Measurements from ENCODE around the gene SCPEP1. TPM values are rescaled to one million over a fixed set of nuclear protein-coding genes. Genes with fewer than 3 reads are reported as not detected.

The SCPEP1 gene, protein sequence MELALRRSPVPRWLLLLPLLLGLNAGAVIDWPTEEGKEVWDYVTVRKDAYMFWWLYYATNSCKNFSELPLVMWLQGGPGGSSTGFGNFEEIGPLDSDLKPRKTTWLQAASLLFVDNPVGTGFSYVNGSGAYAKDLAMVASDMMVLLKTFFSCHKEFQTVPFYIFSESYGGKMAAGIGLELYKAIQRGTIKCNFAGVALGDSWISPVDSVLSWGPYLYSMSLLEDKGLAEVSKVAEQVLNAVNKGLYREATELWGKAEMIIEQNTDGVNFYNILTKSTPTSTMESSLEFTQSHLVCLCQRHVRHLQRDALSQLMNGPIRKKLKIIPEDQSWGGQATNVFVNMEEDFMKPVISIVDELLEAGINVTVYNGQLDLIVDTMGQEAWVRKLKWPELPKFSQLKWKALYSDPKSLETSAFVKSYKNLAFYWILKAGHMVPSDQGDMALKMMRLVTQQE
- total RNA-seq (2014; rRNA removed; shearing (Covaris generic)) (31.0 and 36.0 TPM in 2 replicates), polyA plus RNA-seq (2016; fragmentation: Nextera tagmentation; extraction: Ambion mirVana) (40.7 and 42.0 TPM in 2 replicates)

DNA sequence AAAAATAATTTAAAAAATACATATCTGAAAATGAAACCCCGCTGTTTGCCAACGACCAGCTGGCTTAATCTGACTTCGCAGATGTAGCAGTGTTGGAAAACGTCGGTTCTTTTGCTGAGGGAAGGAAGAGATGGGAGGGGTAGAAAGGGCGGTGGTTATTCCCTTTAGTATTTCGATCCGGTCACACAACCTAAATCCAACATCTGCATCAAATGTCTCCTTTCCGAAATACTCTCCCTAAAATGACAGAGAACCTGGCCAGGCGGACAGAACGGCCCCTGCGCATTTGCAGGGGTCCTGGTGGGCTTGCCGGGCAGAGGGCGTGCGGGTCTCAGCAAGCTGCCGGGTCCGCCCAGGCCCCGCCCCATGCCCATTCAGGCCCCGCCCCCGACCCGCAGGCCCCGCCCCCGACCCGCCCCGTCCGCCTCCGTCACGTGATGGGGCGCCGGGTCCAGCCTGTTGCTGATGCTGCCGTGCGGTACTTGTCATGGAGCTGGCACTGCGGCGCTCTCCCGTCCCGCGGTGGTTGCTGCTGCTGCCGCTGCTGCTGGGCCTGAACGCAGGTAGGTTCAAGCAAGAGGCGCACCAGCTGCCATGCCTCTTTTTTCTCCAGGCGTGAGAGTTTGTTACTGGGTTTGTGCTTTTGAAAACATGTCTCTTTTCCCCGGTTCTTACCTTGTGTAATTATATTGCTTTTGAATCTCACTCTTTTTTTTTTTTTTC, at the start of gene SCPEP1:
TSS of gene SCPEP1 (plus strand) at position 459 of the 723 bp plus-strand sequence. CDS start at position 488, 29 bp downstream.
- in situ Hi-C loops (cut with MboI): no loop called here
- Histone ChIP-seq H3K4me2 (ENCODE audit: unreplicated experiment) (peak within 1 kb of the TSS; percentile 92), H3K36me3 (ENCODE audit: low read depth) (no peaks in the 10 kb centered on the region), H4K20me1 (ENCODE audit: insufficient read depth) (no peaks in the 10 kb centered on the region), H3K9ac (peak within 1 kb of the TSS; percentile 72), H3K4me3 (peak within 1 kb of the TSS; percentile 88), H3K27ac (no peak within 1 kb of the TSS; the same call in 1 of the 2 replicates), H3K27me3 (replicated peaks; ENCODE audit: insufficient read depth) (no peaks in the 10 kb centered on the region), H3K9me2 (ENCODE audit: insufficient read depth) (no peaks in the 10 kb centered on the region), H3K4me1 (ENCODE audit: insufficient read depth) (0 out of 2 replicates have a peak, but pooled peaks cover 6% of the 10 kb centered on the region), H2AFZ (peak within 1 kb of the TSS; percentile 93), H3K79me2 (ENCODE audit: insufficient read depth) (no peaks in the 10 kb centered on the region), H3K9me3 (ENCODE audit: low read depth) (no peaks in the 10 kb centered on the region), H3F3A (ENCODE audit: insufficient read depth) (no peaks in the 10 kb centered on the region)
- WGBS, 2 experiments (ENCODE audit: low coverage in 1 of 2, low lambda C conversion rate in 2 of 2, missing lambda C conversion rate in 2 of 2): 1 to 2% methylated on average over 42 of the region's 42 CpGs
- DNase-seq: peak; percentile 95
- no peak for TF ChIP-seq EZH2 (IDR thresholded peaks at IDR 0.05; ENCODE audit: insufficient read depth, poor library complexity, severe bottlenecking)
- TF ChIP-seq EZH2phosphoT487 (IDR thresholded peaks at IDR 0.05; ENCODE audit: insufficient read depth, low read depth): no peak

DNA sequence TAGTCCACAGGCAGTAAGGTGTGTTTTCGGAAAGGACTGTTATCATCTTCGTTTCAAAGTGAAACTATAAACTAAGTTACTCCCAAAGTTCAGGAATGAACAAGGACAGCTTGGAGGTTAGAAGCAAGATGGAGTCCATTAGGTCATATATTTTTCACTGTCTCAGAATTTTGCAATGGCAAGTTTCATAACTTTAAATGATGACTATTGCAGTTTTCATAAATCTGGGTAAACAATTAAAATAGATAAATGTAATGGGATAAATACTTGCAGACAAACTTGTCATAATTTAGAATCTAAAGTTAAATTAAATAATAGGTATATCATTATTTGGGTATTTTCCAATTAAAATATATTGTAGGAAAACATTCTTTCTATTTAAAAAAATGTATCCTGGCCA, 49.3 kb upstream of the SCPEP1 start:
- H3K9me2 ChIP-seq (ENCODE audit: insufficient read depth): no peaks in the 10 kb centered on the region
- in situ Hi-C loops (cut with MboI): loop anchor here (10.0 kb wide), 1 partner anchor 104 kb away; no protein-coding TSS in a partner anchor
- H3K79me2 ChIP-seq (ENCODE audit: insufficient read depth): no peaks in the 10 kb centered on the region
- 93 to 94% methylated on average over 2 of the region's 2 CpGs for WGBS, 2 experiments (ENCODE audit: low coverage in 1 of 2, low lambda C conversion rate in 2 of 2, missing lambda C conversion rate in 2 of 2)
- no peak overlapping the region for H3K4me2 ChIP-seq (ENCODE audit: unreplicated experiment)
- H3F3A ChIP-seq (ENCODE audit: insufficient read depth): no peaks in the 10 kb centered on the region
- H3K4me3 ChIP-seq: no peak overlapping the region
- H3K27me3 ChIP-seq (replicated peaks; ENCODE audit: insufficient read depth): no peaks in the 10 kb centered on the region
- DNase-seq: no peak
- no peak for TF ChIP-seq EZH2phosphoT487 (IDR thresholded peaks at IDR 0.05; ENCODE audit: insufficient read depth, low read depth)
- no peak for TF ChIP-seq EZH2 (IDR thresholded peaks at IDR 0.05; ENCODE audit: insufficient read depth, poor library complexity, severe bottlenecking)
- H3K27ac ChIP-seq: no peak overlapping the region
- H4K20me1 ChIP-seq (ENCODE audit: insufficient read depth): no peaks in the 10 kb centered on the region
- no peaks in the 10 kb centered on the region for H3K9me3 ChIP-seq (ENCODE audit: low read depth)
- H3K36me3 ChIP-seq (ENCODE audit: low read depth): no peaks in the 10 kb centered on the region
- H2AFZ ChIP-seq: no peak overlapping the region
- H3K4me1 ChIP-seq (ENCODE audit: insufficient read depth): no peaks in the 10 kb centered on the region
- H3K9ac ChIP-seq: no peak overlapping the region

DNA sequence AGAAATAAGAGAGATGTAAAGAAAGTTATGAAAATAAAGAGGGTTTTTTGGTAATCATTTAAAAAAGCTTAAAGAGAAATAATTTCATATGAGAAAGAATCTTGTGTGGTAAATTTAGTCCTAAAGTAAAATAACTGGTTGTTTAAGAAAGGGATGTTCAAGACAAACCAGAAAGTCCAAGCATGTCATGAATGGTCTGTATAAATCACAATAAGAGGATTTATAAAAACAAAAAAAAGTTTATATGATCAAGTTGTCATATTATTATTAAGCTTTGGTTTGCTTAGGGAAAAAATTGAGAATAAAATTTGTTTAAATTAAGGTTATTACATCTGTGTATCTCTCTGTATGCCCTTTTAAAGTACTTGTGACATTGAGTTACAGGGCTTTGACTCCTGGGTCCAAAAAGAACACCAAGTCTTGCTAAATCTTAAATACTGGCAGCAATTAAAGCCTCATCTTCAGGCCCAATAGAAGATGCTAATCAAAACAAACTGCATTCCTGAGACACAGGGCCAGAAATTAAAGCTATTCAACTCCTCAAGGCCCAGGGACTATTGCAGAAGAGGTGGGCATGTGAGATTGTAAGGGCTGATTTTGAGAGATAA, 48.5 kb upstream of the SCPEP1 start:
- H3K79me2 ChIP-seq (ENCODE audit: insufficient read depth): no peaks in the 10 kb centered on the region
- H3K27ac ChIP-seq: no peak overlapping the region
- no peak overlapping the region for H3K4me3 ChIP-seq
- H2AFZ ChIP-seq: no peak overlapping the region
- no peaks in the 10 kb centered on the region for H3K9me2 ChIP-seq (ENCODE audit: insufficient read depth)
- no peaks in the 10 kb centered on the region for H4K20me1 ChIP-seq (ENCODE audit: insufficient read depth)
- no peaks in the 10 kb centered on the region for H3K4me1 ChIP-seq (ENCODE audit: insufficient read depth)
- H3K9me3 ChIP-seq (ENCODE audit: low read depth): no peaks in the 10 kb centered on the region
- H3K27me3 ChIP-seq (replicated peaks; ENCODE audit: insufficient read depth): no peaks in the 10 kb centered on the region
- no peak overlapping the region for H3K9ac ChIP-seq
- TF ChIP-seq EZH2phosphoT487 (IDR thresholded peaks at IDR 0.05; ENCODE audit: insufficient read depth, low read depth) (no peak), EZH2 (IDR thresholded peaks at IDR 0.05; ENCODE audit: insufficient read depth, poor library complexity, severe bottlenecking) (no peak)
- DNase-seq: no peak
- in situ Hi-C loops (cut with MboI): loop anchor here (10.0 kb wide), 1 partner anchor 105 kb away; no protein-coding TSS in a partner anchor
- no peaks in the 10 kb centered on the region for H3F3A ChIP-seq (ENCODE audit: insufficient read depth)
- H3K4me2 ChIP-seq (ENCODE audit: unreplicated experiment): no peak overlapping the region
- H3K36me3 ChIP-seq (ENCODE audit: low read depth): 0 out of 2 replicates have a peak, but pooled peaks cover 2% of the 10 kb centered on the region

DNA sequence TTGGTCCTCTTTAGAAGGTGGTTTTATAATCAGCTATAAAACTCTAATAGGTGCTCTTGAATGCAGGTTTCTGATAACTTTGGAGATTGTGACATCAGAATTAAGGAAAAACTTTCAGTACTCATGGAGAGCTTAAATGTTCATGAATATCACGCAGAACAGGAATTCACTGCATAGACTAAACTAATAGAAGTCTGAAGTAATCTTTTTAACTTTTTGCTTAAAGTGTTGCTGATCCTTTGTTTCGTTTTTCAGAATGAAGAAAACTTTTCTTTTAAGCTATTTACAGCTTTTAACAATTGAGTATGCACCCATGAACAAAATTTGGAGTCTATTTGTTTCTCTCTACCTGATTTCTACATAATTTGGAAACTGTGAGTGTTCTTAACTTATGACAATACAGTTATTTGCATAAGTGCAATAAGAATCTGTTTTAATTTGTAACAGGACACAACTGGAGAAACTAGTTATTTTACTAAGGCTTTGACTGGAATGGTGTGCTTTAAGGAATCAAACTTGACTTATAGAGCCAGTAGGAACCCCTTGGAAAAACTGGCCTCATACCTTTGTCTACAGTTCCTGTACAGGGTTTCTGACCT, 47.1 kb upstream of the SCPEP1 start:
- TF ChIP-seq EZH2 (IDR thresholded peaks at IDR 0.05; ENCODE audit: insufficient read depth, poor library complexity, severe bottlenecking) (no peak), EZH2phosphoT487 (IDR thresholded peaks at IDR 0.05; ENCODE audit: insufficient read depth, low read depth) (no peak)
- H3F3A ChIP-seq (ENCODE audit: insufficient read depth): no peaks in the 10 kb centered on the region
- H3K9ac ChIP-seq: no peak overlapping the region
- no peak overlapping the region for H3K27ac ChIP-seq
- no peak overlapping the region for H3K4me3 ChIP-seq
- no peaks in the 10 kb centered on the region for H3K79me2 ChIP-seq (ENCODE audit: insufficient read depth)
- no peak overlapping the region for H2AFZ ChIP-seq
- H3K36me3 ChIP-seq (ENCODE audit: low read depth): 0 out of 2 replicates have a peak, but pooled peaks cover 5% of the 10 kb centered on the region
- no peaks in the 10 kb centered on the region for H4K20me1 ChIP-seq (ENCODE audit: insufficient read depth)
- in situ Hi-C loops (cut with MboI): no loop called here
- H3K4me2 ChIP-seq (ENCODE audit: unreplicated experiment): no peak overlapping the region
- no peaks in the 10 kb centered on the region for H3K27me3 ChIP-seq (replicated peaks; ENCODE audit: insufficient read depth)
- H3K4me1 ChIP-seq (ENCODE audit: insufficient read depth): no peaks in the 10 kb centered on the region
- 94 to 96% methylated on average over 2 of the region's 2 CpGs for WGBS, 2 experiments (ENCODE audit: low coverage in 1 of 2, low lambda C conversion rate in 2 of 2, missing lambda C conversion rate in 2 of 2)
- DNase-seq: no peak
- H3K9me3 ChIP-seq (ENCODE audit: low read depth): no peaks in the 10 kb centered on the region
- no peaks in the 10 kb centered on the region for H3K9me2 ChIP-seq (ENCODE audit: insufficient read depth)

Measured in GM23248 (cell line).